OCI-LY1 (cell line): ENCODE measurements around the gene PRSS1.

Experiments used
- CTCF ChIP-seq: fragments of 200-600 bp; sonication (generic), shearing (Covaris generic); IDR thresholded peaks from 2 replicates; pipeline ENCODE4 v1.5.1; 2017; ENCODE audit warnings: mild to moderate bottlenecking, antibody characterized with exemption, low read length, moderate library complexity, mixed read lengths
- EZH2 ChIP-seq: fragments of 200-600 bp; sonication (generic), shearing (Covaris generic); IDR thresholded peaks from 2 replicates; pipeline ENCODE4 v1.8.0; 2017; ENCODE audit warnings: borderline replicate concordance, mixed run types, mild to moderate bottlenecking, antibody characterized with exemption, low read length, moderate library complexity, mixed read lengths

- TF ChIP-seq CTCF = no peak
- TF ChIP-seq EZH2 = no peak
Measured at GRCh38 chr7:142773230-142773629, 24.0 kb downstream of the PRSS1 start.
